GM19395 (cell line): ENCODE data around the gene C4BPB.
A peak's percentile ranks its signal among the peaks of the same experiment; 100 is the strongest.

Experiments
- ATAC-seq: cut with Tn5 transposase; IDR thresholded peaks from one replicate; pipeline ENCODE4 v1.9.1; 2021; ENCODE audit warnings: mild to moderate bottlenecking, moderate library complexity; ENCODE audit not compliant: unreplicated experiment

Gene C4BPB

GRCh38 chr1:207059881-207060280 lies 28.8 kb upstream of the C4BPB start:
- ATAC-seq = no peak

GRCh38 chr1:207060596-207060995 lies 28.1 kb upstream of the C4BPB start:
- ATAC-seq = no peak

GRCh38 chr1:207062058-207062457 lies 26.6 kb upstream of the C4BPB start:
- ATAC-seq = no peak

GRCh38 chr1:207063014-207063413 lies 25.6 kb upstream of the C4BPB start:
- ATAC-seq = no peak

GRCh38 chr1:207064561-207064960 lies 24.1 kb upstream of the C4BPB start:
- no peak for ATAC-seq

- no peak for ATAC-seq
These were observed 21.5 kb upstream of the C4BPB start for GRCh38 chr1:207067185-207067584.

GRCh38 chr1:207067665-207068064 lies 21.0 kb upstream of the C4BPB start:
- no peak for ATAC-seq

GRCh38 chr1:207069061-207069460 lies 19.6 kb upstream of the C4BPB start:
- ATAC-seq = no peak

GRCh38 chr1:207069858-207070506 lies 18.7 kb upstream of the C4BPB start:
- peak; percentile 67 for ATAC-seq

GRCh38 chr1:207070811-207071210 lies 17.8 kb upstream of the C4BPB start:
- no peak for ATAC-seq

- no peak for ATAC-seq
These were observed 17.2 kb upstream of the C4BPB start for GRCh38 chr1:207071426-207071825.

GRCh38 chr1:207072233-207072632 lies 16.4 kb upstream of the C4BPB start:
- ATAC-seq = no peak

- ATAC-seq = no peak
These were observed 14.5 kb upstream of the C4BPB start for GRCh38 chr1:207073906-207074820.

GRCh38 chr1:207076181-207076955 lies 12.3 kb upstream of the C4BPB start:
- ATAC-seq = no peak

- no peak for ATAC-seq
These were observed 11.6 kb upstream of the C4BPB start for GRCh38 chr1:207077012-207077411.

- peak; percentile 86 for ATAC-seq
These were observed 10.9 kb upstream of the C4BPB start for GRCh38 chr1:207077470-207078377.

- ATAC-seq = no peak
These were observed 10.0 kb upstream of the C4BPB start for GRCh38 chr1:207078578-207079132.

- no peak for ATAC-seq
These were observed 8.9 kb upstream of the C4BPB start for GRCh38 chr1:207079706-207080241.

GRCh38 chr1:207081088-207081487 lies 7.6 kb upstream of the C4BPB start:
- ATAC-seq = no peak

GRCh38 chr1:207081806-207082205 lies 6.9 kb upstream of the C4BPB start:
- ATAC-seq = no peak
